IPS-11a (cell line): ENCODE data around the gene MCF2.

ENCODE experiments used
- H3K4me3 ChIP-seq: one replicate; pipeline ENCODE4 v1.5.1; 2013; ENCODE audit warnings: low read depth, low read length, control low read depth

Gene MCF2

GRCh38 chrX:139596068-139596467, 111.9 kb downstream of the MCF2 start:
- H3K4me3 ChIP-seq, result no peak overlapping the region

- no peak overlapping the region for H3K4me3 ChIP-seq
Observed at GRCh38 chrX:139585613-139586012, 122.4 kb downstream of the MCF2 start.

GRCh38 chrX:139581068-139581467, 126.9 kb downstream of the MCF2 start:
- no peak overlapping the region for H3K4me3 ChIP-seq

- H3K4me3 ChIP-seq, result no peak overlapping the region
Observed at GRCh38 chrX:139566981-139567380, 141.0 kb downstream of the MCF2 start.

DNA sequence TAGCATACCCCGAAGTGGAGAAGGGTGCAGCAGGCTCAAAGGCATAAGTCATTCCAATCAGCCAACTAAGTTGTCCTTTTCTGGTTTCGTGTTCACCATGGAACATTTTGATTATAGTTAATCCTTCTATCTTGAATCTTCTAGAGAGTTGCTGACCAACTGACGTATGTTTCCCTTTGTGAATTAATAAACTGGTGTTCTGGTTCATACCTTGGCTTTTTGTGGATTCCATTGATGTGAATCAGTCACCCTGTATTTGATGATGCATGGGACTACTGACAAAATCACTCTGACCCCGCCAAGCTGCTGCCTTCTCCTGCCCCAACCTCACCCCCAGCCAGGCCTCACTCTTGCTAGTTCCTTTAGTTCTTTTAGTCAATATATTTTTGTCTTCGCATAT, 144.7 kb downstream of the MCF2 start:
- H3K4me3 ChIP-seq, result no peak overlapping the region

GRCh38 chrX:139560221-139560620, 147.7 kb downstream of the MCF2 start:
- no peak overlapping the region for H3K4me3 ChIP-seq

GRCh38 chrX:139559383-139560042, 148.5 kb downstream of the MCF2 start:
- H3K4me3 ChIP-seq, result no peak overlapping the region

GRCh38 chrX:139554991-139555675, 152.8 kb downstream of the MCF2 start:
- no peak overlapping the region for H3K4me3 ChIP-seq

- no peak overlapping the region for H3K4me3 ChIP-seq
Observed at GRCh38 chrX:139554376-139554775, 153.6 kb downstream of the MCF2 start.

- no peak overlapping the region for H3K4me3 ChIP-seq
Observed at GRCh38 chrX:139544591-139544990, 163.4 kb downstream of the MCF2 start.

DNA sequence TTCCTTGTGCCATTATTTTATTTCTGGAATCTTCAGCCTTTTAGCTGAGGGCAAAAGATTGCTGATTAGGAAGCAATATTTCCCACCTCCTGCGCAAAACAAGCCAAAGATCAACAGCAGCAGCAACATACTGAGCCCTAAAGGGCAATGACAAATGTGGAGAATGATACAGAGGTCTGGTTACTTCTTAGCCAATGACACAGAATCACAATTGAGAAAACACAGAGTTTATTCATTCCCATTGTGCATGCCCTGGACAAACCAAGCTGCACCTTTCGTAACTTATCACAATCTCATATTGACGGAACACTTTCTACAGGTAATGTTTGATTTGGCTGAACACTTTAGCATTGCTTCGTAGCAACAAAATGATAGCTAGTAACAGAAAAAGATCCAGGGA, 164.0 kb downstream of the MCF2 start:
- H3K4me3 ChIP-seq, result no peak overlapping the region

DNA sequence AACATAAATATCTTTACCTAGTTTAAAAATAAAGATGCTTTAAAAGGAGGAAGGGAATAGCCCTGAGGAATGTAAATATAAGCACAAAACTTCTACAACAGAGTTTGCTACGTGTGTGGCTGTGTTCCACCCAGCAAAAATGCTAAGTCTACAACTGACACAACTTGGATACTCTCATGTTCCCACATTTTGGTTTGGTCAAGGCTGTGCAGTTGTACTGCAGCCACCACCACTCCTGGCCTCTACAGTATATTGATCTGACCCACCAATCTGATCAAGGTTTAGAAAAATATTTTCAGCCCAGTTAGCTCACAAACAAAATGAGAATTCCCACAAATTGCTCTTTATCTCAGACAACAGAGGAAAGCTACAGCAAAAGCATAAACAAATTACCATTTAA, 165.3 kb downstream of the MCF2 start:
- no peak overlapping the region for H3K4me3 ChIP-seq

- no peak overlapping the region for H3K4me3 ChIP-seq
Observed at GRCh38 chrX:139538907-139539790, 168.8 kb downstream of the MCF2 start.

DNA sequence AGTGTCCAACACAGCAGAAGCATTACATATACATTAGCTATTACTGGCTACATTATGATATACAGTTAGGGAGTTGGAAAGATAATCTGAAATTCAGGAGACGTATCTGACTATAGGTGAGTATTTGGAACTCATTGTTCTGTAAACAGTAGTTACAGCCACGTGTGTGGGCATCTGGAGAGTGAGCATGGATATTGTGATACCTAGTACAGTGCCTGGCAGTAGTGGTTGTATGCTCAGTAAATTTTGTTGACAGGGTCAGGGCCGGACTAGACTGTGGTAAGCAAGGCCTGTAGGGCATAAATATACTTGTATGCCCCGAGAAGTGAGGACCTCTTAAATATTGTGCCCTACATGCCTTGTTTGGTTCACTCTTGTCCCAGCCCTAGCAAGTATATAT, 174.5 kb downstream of the MCF2 start:
- no peak overlapping the region for H3K4me3 ChIP-seq

DNA sequence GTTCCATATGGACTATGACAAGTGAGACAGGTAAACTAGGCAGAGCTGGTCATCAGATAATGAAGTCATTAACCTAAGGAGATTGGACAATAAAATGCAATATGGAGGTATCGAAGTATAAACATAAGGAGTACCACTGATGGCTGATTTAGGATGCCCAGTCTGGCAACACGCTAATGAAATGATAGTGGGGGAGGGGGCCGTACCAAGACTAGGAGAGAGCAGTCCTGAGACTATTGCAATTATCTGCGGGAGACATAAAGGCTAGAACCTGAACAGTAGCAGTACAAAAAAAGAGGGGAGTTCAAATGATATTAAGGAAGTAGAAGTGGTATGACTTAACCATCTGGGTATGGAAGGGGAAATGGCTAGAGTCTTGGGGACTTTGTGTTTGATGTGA, 175.1 kb downstream of the MCF2 start:
- H3K4me3 ChIP-seq, result no peak overlapping the region
